Measurements from ENCODE around the gene CPNE9. TPM values are rescaled to one million over a fixed set of nuclear protein-coding genes. Genes with fewer than 3 reads are reported as not detected.

The CPNE9 gene
- total RNA-seq, 1 donor from 2014 or later = 0.44 TPM

- TF ChIP-seq CTCF (IDR thresholded peaks at IDR 0.05) = no peak
- Histone ChIP-seq H3K4me3 (no peak overlapping the region), H3K4me1 (peaks cover 26% of the 10 kb centered on the region), H3K9me3 (no peaks in the 10 kb centered on the region), H3K36me3 (peaks cover 43% of the 10 kb centered on the region), H3K27ac (no peak overlapping the region), H3K27me3 (ENCODE audit: low read depth) (no peaks in the 10 kb centered on the region)
- DNase-seq (no peak), ATAC-seq (no peak)
- intact Hi-C loops (cut with DNase I) = no loop called here
Measured at GRCh38 chr3:9779075-9779593, 75.5 kb downstream of the CPNE9 start.

Other genes starting within 250 kb of the CPNE9 start
- gene LHFPL4, start 150.0 kb upstream of the CPNE9 start, total RNA-seq = not detected
- gene MTMR14, start 54.3 kb upstream of the CPNE9 start, total RNA-seq = 61.0 TPM
- 22.3 TPM for gene BRPF1, start 27.9 kb downstream of the CPNE9 start, total RNA-seq
- gene OGG1, start 46.1 kb downstream of the CPNE9 start, total RNA-seq = 21.5 TPM
- gene CAMK1, start 66.1 kb downstream of the CPNE9 start, total RNA-seq = 30.8 TPM
- gene TADA3, start 88.6 kb downstream of the CPNE9 start, total RNA-seq = 53.8 TPM
- 170 TPM for gene ARPC4, start 89.2 kb downstream of the CPNE9 start, total RNA-seq
- gene TTLL3, start 106.4 kb downstream of the CPNE9 start, total RNA-seq = 50.0 TPM
- gene RPUSD3, start 140.2 kb downstream of the CPNE9 start, total RNA-seq = 36.5 TPM
- not detected for gene CIDEC, start 176.4 kb downstream of the CPNE9 start, total RNA-seq
- gene JAGN1, start 186.8 kb downstream of the CPNE9 start, total RNA-seq = 23.8 TPM
- gene IL17RE, start 199.0 kb downstream of the CPNE9 start, total RNA-seq = 21.5 TPM
- gene IL17RC, start 213.3 kb downstream of the CPNE9 start, total RNA-seq = 27.2 TPM
- gene CRELD1, start 230.0 kb downstream of the CPNE9 start, total RNA-seq = 54.3 TPM
- gene PRRT3, start 248.6 kb downstream of the CPNE9 start, total RNA-seq = 2.1 TPM

Data from lower lobe of right lung (tissue), 2 donors.